RWPE1 (cell line): Measurements from ENCODE around the gene RCOR2.
"Not testable (repeated sequence)": the region's sequence is repeated elsewhere in the genome, so short reads cannot be mapped to it uniquely, and the experiment has no call there.

Experiments used
- CTCF ChIA-PET: fragments of 350-600 bp; sonication (Branson Sonifier 250); formaldehyde crosslinking; extraction: SDS; loops from one replicate; lab custom pipeline; 2021; lab: Yijun Ruan, JAX
- POLR2A ChIA-PET: fragments of 400-600 bp; formaldehyde crosslinking; extraction: SDS; loops from one replicate; lab custom pipeline; 2020; ENCODE audit warnings: antibody characterized with exemption; ENCODE audit not compliant: low non-redundant PET; lab: Yijun Ruan, JAX
- DNase-seq: peaks from one replicate; pipeline ENCODE4 v3.0.0; 2012; ENCODE audit warnings: low spot score
- H3K27ac ChIP-seq: fragments of 450-650 bp; 2 replicates; pipeline ENCODE4 v1.5.1; 2017
- CTCF ChIP-seq: fragments of 450-650 bp; conservative IDR thresholded peaks from 2 replicates; pipeline ENCODE4 v1.5.1; 2017; ENCODE audit warnings: low read depth, mild to moderate bottlenecking

Gene RCOR2

GRCh38 chr11:63870351-63871140, 46.4 kb downstream of the RCOR2 start:
- peak overlapping the region; percentile 47 for H3K27ac ChIP-seq
- no peak for DNase-seq
- POLR2A ChIA-PET, result interaction anchor here (0.6 kb wide), 1 partner anchor 97 kb away, joined by 3 read pairs; no protein-coding TSS in a partner anchor
- CTCF ChIA-PET, result no interaction called here
- no peak for TF ChIP-seq CTCF

GRCh38 chr11:63869683-63870082, 47.3 kb downstream of the RCOR2 start:
- peak overlapping the region; percentile 47 for H3K27ac ChIP-seq
- TF ChIP-seq CTCF, result no peak
- ChIA-PET POLR2A (no interaction called here), CTCF (no interaction called here)
- no peak for DNase-seq

- CTCF ChIA-PET, result interaction anchor here (0.6 kb wide), 1 partner anchor 1744 kb away, joined by 3 read pairs; no protein-coding TSS in a partner anchor
- peak; percentile 46 for DNase-seq
- no peak for TF ChIP-seq CTCF
- POLR2A ChIA-PET, result no interaction called here
- H3K27ac ChIP-seq, result peak overlapping the region; percentile 47
Observed at GRCh38 chr11:63869171-63869591, 47.8 kb downstream of the RCOR2 start.

GRCh38 chr11:63868399-63869064, 48.4 kb downstream of the RCOR2 start:
- no peak for TF ChIP-seq CTCF
- no peak for DNase-seq
- CTCF ChIA-PET, result interaction anchor here (0.6 kb wide), 1 partner anchor 1743 kb away, joined by 3 read pairs; no protein-coding TSS in a partner anchor
- POLR2A ChIA-PET, result interaction anchor here (0.6 kb wide), 1 partner anchor 29 kb away, joined by 3 read pairs; no protein-coding TSS in a partner anchor
- H3K27ac ChIP-seq, result peak overlapping the region; percentile 23; the same call in 1 of the 2 replicates

GRCh38 chr11:63867511-63867910, 49.5 kb downstream of the RCOR2 start:
- H3K27ac ChIP-seq, result no peak overlapping the region
- no peak for DNase-seq
- TF ChIP-seq CTCF, result no peak
- ChIA-PET CTCF (no interaction called here), POLR2A (no interaction called here)

GRCh38 chr11:63866211-63866610, 50.8 kb downstream of the RCOR2 start:
- H3K27ac ChIP-seq, result no peak overlapping the region
- DNase-seq, result no peak
- ChIA-PET CTCF (interaction anchor here (0.5 kb wide), 1 partner anchor 50 kb away, joined by 3 read pairs; no protein-coding TSS in a partner anchor), POLR2A (interaction anchor here (0.7 kb wide), 1 partner anchor 13 kb away, joined by 3 read pairs; no protein-coding TSS in a partner anchor)
- no peak for TF ChIP-seq CTCF

GRCh38 chr11:63863620-63864019, 53.3 kb downstream of the RCOR2 start:
- POLR2A ChIA-PET, CTCF ChIA-PET, H3K27ac ChIP-seq, DNase-seq: not testable (repeated sequence)
